Karpas-422 (cell line): Measurements from ENCODE around the gene HES4. TPM values are rescaled to one million over a fixed set of nuclear protein-coding genes. Genes with fewer than 3 reads are reported as not detected.

Experiments used
- DNase-seq: peaks from one replicate; pipeline ENCODE4 v3.0.0-alpha.2; 2015
- H2AFZ ChIP-seq: fragments of 200-600 bp; sonication (generic); 2 replicates; pipeline ENCODE4 v1.6.1; 2014; ENCODE audit warnings: antibody characterized with exemption, low read length, mixed read lengths
- H3K27ac ChIP-seq: fragments of 200-600 bp; sonication (generic); 2 replicates; pipeline ENCODE4 v1.5.1; 2014; ENCODE audit warnings: mild to moderate bottlenecking, low read length, moderate library complexity
- H3K27me3 ChIP-seq: fragments of 200-600 bp; sonication (generic); 2 replicates; pipeline ENCODE4 v1.6.1; 2014; ENCODE audit warnings: low read length, mixed read lengths
- H3K36me3 ChIP-seq: fragments of 200-600 bp; sonication (generic); 2 replicates; pipeline ENCODE4 v1.6.1; 2014; ENCODE audit warnings: low read length, mixed read lengths; ENCODE audit not compliant: insufficient read depth
- H3K4me1 ChIP-seq: fragments of 200-600 bp; sonication (generic); 2 replicates; pipeline ENCODE4 v1.6.1; 2014; ENCODE audit warnings: mild to moderate bottlenecking, low read length, mixed read lengths
- H3K4me2 ChIP-seq: fragments of 200-600 bp; sonication (generic); 2 replicates; pipeline ENCODE4 v1.6.1; 2014; ENCODE audit warnings: low read length, low read depth, mild to moderate bottlenecking; ENCODE audit not compliant: poor library complexity, severe bottlenecking
- H3K4me3 ChIP-seq: fragments of 200-600 bp; sonication (generic); 2 replicates; pipeline ENCODE4 v1.5.1; 2014; ENCODE audit warnings: mild to moderate bottlenecking, antibody characterized with exemption, low read length, mixed read lengths
- H3K79me2 ChIP-seq: fragments of 200-600 bp; sonication (generic); 2 replicates; pipeline ENCODE4 v1.6.1; 2014; ENCODE audit warnings: mild to moderate bottlenecking, low read length, mixed read lengths
- H3K9ac ChIP-seq: fragments of 200-600 bp; sonication (generic); 2 replicates; pipeline ENCODE4 v1.6.0; 2014; ENCODE audit warnings: low read length
- H3K9me2 ChIP-seq: fragments of 200-600 bp; sonication (generic), shearing (Covaris generic); replicated peaks from 2 replicates; pipeline ENCODE4 v1.6.0; 2014; ENCODE audit warnings: mild to moderate bottlenecking, low read length, moderate library complexity; ENCODE audit not compliant: insufficient read depth
- H3K9me3 ChIP-seq: fragments of 300-700, 200-600 bp; sonication (generic); 2 replicates; pipeline ENCODE4 v1.6.1; 2014; ENCODE audit warnings: low read length, mixed read lengths
- H4K20me1 ChIP-seq: fragments of 200-600 bp; sonication (generic); 2 replicates; pipeline ENCODE4 v1.6.1; 2014; ENCODE audit warnings: mild to moderate bottlenecking, antibody characterized with exemption, low read length, low read depth; ENCODE audit not compliant: insufficient read depth
- total RNA-seq: library from RNA; depleted of rRNA; stranded (reverse); fragments of >200 nt; shearing (Covaris generic); gene quantifications from 2 replicates; pipeline ENCODE4 v1.2.3, GENCODE V29; 2014; ENCODE audit warnings: low replicate concordance

HES4 gene
- total RNA-seq, 1 experiment from 2014 or later = not detected

DNA sequence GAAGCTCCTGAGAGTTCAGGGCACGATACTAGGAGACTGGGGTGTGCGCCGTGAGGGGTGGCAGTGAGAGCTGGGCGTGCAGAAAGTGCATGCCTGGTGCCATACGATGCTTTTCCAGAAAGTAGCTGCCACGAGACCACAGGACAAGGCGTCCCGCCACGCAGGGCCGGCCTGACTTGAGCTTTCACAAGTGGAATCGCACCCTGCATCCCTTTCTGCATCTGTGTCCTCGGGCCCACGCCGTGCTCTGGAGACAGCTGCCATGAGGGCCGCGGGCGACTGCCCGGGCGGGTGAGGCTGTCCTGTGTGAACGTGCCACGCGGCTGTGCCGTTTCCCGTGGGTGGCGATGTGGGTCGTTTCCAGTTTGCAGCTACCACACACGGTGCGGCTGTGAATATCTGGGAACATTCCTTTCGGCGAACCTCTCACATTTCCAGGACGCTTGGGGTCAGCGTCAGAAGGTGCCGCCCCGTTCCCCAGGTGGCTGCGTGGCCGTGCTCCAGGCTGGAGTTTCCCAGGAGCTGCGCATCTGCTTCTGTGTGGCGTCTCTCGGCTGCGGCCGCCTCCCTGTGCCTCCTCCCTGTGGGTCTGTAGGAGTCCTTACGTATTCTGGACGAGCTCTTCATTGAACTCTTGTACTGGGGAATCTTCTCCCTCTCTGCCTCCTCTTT, 17.0 kb downstream of the HES4 start:
- Histone ChIP-seq H3K9ac (no peak overlapping the region), H3K27me3 (no peaks in the 10 kb centered on the region), H3K36me3 (no peaks in the 10 kb centered on the region)

DNA sequence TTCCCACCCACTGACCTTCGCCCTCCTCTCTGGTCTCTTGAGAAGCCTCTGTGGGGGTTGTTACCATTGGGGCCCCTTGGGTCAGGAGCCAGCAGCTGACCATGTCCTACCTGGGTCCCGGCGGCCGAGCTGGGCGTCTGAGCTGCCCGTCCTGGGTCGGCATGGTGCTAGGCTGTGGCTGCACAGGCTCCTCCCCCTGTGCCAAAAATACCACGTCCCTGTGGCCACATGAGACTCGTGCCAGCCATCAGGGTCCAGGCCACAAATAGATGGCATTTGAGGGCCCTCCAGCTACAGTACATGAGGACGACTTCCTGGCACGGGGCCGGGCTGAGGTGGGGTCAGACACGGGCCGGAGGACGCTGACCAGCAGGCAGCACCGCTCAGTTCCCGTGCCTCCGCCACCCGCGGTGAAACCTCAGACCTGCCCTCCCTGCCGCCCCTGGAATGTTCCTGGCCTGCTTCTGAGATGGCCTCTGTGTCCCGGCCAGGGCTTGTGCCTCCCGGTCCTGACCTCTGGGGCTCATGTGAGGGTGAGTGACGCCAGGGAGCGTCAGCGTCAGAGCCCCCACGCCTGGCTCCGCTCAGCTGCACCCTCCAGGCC, 17.8 kb downstream of the HES4 start, which contains the start of gene PERM1:
Gene PERM1 (minus strand): TSS at position 139 of the 604 bp plus-strand sequence. CDS start 1,064 bp downstream, outside the sequence.
- Histone ChIP-seq H3K4me2 (no peak within 1 kb of the TSS), H3K4me1 (no peaks in the 10 kb centered on the region), H3K79me2 (no peaks in the 10 kb centered on the region), H3K4me3 (no peak within 1 kb of the TSS), H3K36me3 (no peaks in the 10 kb centered on the region), H3K27ac (no peak within 1 kb of the TSS), H3K27me3 (no peaks in the 10 kb centered on the region), H3K9me2 (no peaks in the 10 kb centered on the region), H2AFZ (no peak within 1 kb of the TSS), H4K20me1 (no peaks in the 10 kb centered on the region), H3K9ac (no peak within 1 kb of the TSS), H3K9me3 (no peaks in the 10 kb centered on the region)
- DNase-seq = no peak

More for the DNA sequence above, 17.0 kb downstream of the HES4 start:
- no peak overlapping the region for H3K4me3 ChIP-seq
- no peak overlapping the region for H2AFZ ChIP-seq
- H4K20me1 ChIP-seq = no peaks in the 10 kb centered on the region
- DNase-seq = no peak
- no peaks in the 10 kb centered on the region for H3K9me3 ChIP-seq
- H3K27ac ChIP-seq = no peak overlapping the region
- H3K4me1 ChIP-seq = no peaks in the 10 kb centered on the region
- H3K9me2 ChIP-seq = no peaks in the 10 kb centered on the region
- H3K79me2 ChIP-seq = no peaks in the 10 kb centered on the region
- H3K4me2 ChIP-seq = no peak overlapping the region

DNA sequence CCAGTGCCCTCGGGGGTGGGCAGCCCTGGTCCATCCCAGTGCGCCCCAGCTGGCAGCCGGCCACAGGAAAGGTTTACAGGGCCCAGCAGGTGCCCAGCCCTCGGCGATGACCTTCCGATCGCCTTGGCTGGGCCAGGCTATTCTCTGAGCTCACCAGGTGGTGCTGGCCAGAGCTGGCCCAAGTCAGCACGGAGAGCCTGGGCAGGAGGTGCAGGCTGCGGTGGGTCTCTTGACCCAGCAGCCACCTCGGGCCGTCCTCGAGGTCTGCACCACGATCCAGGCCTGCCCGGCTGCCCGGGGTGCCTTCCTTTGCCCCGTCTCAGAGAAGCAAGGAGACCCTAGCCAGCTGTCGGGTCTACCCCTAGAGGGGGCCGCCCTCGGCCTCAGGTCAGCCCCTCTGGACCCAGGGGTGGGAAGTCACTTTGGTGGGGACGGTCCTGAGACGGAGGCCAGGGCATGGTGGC, 18.4 kb downstream of the HES4 start:
- no peaks in the 10 kb centered on the region for H3K79me2 ChIP-seq
- no peaks in the 10 kb centered on the region for H3K9me2 ChIP-seq
- H3K9me3 ChIP-seq = no peaks in the 10 kb centered on the region
- no peak overlapping the region for H3K27ac ChIP-seq
- no peak overlapping the region for H3K4me2 ChIP-seq
- DNase-seq = no peak
- H3K27me3 ChIP-seq = no peaks in the 10 kb centered on the region
- H3K4me1 ChIP-seq = no peaks in the 10 kb centered on the region
- H3K9ac ChIP-seq = no peak overlapping the region
- no peaks in the 10 kb centered on the region for H3K36me3 ChIP-seq
- H4K20me1 ChIP-seq = no peaks in the 10 kb centered on the region
- no peak overlapping the region for H2AFZ ChIP-seq
- H3K4me3 ChIP-seq = no peak overlapping the region

DNA sequence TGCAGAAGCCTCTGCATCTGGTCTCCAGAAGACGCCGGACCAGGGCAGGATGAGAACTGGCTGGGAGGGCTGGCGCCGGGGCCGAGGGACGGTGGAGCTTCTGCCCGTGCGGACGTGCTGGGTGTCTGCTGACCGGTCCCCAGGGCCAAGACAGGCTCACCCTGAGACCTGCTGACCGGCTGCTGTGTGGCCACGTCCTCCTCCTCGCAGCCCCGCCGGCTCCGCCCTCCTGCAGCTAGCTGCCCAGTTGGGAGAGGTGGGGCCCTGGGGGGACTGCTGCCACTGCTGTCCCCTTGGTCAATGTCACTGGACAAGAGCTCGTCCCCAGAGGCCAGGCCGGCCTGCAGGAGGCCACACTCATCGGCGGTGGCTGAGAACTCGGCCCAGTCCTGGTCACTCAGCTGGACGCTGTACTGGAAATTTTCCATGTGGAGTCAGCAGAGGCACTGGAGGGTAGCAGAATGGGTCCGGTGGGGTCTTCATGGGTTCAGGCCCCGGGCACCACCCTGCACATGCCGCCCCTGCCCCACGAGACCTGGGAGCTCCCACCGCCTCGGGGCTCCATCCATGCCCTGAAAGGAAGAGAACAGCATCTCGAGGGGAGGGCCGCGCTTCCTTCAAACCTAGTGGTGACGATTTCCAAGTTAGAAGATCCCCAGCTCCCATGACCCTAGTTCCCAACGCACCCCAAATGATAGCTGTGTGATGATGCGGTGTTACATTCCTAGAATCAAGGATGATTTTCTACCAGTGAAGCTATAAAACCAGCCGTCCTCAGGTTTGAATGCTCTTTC, 19.1 kb downstream of the HES4 start:
- H3K9me2 ChIP-seq = no peaks in the 10 kb centered on the region
- H4K20me1 ChIP-seq = no peaks in the 10 kb centered on the region
- no peaks in the 10 kb centered on the region for H3K79me2 ChIP-seq
- H3K27me3 ChIP-seq = no peaks in the 10 kb centered on the region
- H3K4me2 ChIP-seq = no peak overlapping the region
- H3K36me3 ChIP-seq = no peaks in the 10 kb centered on the region
- no peak overlapping the region for H3K9ac ChIP-seq
- no peaks in the 10 kb centered on the region for H3K9me3 ChIP-seq
- H3K4me3 ChIP-seq = no peak overlapping the region
- no peak overlapping the region for H3K27ac ChIP-seq
- no peak for DNase-seq
- no peak overlapping the region for H2AFZ ChIP-seq
- peaks cover 5% of the 10 kb centered on the region for H3K4me1 ChIP-seq

DNA sequence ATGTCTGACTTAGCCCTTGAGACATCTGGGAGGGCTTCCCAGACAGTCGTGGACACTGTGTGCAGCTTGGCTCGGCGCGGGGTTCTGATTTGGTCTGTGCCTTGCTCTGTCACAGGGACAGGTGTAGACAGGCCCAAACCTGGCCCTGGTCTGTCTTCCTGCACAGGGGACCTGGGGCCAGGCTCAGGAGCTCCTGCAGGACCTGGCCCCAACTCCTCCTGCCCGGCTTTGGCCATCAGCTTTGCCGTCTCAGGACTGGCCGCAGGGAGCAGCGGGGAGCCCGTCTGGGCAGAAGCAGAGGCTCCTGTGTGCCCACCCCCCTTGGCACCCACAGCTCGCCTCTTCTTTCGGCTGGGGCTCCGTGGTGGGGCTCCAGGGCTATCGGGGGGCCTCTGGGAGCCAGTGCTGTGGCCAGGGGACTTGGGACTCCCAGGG, 19.7 kb downstream of the HES4 start:
- Histone ChIP-seq H3K9ac (no peak overlapping the region), H3K9me2 (no peaks in the 10 kb centered on the region), H3K9me3 (no peaks in the 10 kb centered on the region), H3K4me3 (no peak overlapping the region), H3K36me3 (no peaks in the 10 kb centered on the region), H4K20me1 (no peaks in the 10 kb centered on the region), H3K79me2 (no peaks in the 10 kb centered on the region), H3K4me2 (no peak overlapping the region), H3K4me1 (peaks cover 6% of the 10 kb centered on the region), H2AFZ (no peak overlapping the region), H3K27ac (no peak overlapping the region), H3K27me3 (no peaks in the 10 kb centered on the region)
- DNase-seq = no peak

DNA sequence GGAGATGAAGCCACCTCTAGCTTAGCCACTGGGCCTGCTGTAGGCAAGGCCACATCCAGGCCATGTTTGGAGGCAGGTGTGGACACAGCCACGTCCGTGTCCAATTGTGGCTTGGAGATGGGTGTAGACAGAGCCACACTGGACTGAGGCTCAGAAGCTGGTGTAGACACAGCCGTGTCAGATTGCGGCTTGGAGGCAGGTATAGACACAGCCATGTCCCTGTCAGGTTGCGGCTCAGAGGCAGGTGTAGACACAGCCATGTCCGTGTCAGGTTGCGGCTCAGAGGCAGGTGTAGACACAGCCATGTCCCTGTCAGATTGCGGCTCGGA, 20.2 kb downstream of the HES4 start:
- DNase-seq = no peak
- no peak overlapping the region for H3K4me3 ChIP-seq
- H3K4me2 ChIP-seq = no peak overlapping the region

DNA sequence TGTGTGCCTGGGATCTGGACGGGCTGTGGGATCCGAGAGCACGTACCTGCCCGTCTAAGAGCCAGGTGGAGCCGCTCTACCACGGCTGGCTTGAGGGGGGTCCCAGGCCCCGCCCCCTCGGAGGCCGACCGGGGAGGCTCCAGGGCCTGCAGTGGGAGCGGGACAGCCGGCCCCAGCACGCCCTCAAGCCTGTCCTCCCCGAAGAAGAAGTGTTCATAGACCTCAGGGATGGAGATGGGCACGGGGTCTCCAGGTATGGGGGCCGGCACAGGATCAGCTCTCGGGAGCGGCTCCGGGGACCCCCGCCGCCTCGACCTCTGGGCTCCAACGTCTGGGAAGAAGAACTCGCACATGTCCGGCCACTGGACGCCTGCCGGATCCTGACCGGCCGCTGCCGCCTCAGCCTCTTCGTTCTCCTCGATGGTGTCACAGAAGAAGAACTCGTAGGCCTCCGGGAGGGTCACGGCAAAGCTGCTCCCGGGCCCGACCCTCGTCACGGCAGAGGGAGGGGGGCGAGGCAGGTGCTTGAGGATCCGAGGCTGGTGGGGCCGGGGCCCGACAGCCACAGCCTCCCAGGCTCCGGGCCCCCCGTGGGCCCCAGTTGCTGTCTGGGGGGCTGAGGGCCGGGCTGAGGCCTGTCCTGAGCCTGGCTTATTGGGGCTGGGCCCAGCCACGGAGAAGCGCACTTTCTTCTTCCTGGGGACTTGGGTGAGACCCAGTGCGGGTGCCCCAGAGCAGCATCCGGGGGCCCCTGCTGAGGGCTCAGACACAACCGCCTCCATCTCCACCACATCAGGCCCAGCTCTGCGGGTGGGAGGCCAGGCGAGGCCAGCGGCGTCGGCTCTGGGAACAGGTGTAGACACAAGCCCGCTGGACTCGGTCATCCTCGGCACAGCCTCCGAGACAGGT, 20.8 kb downstream of the HES4 start:
- no peak overlapping the region for H3K9ac ChIP-seq
- no peaks in the 10 kb centered on the region for H3K9me3 ChIP-seq

More for the DNA sequence above, 20.2 kb downstream of the HES4 start:
- H3K79me2 ChIP-seq = no peaks in the 10 kb centered on the region
- no peak overlapping the region for H3K27ac ChIP-seq
- no peak overlapping the region for H3K9ac ChIP-seq
- no peaks in the 10 kb centered on the region for H3K27me3 ChIP-seq
- no peak overlapping the region for H2AFZ ChIP-seq
- H3K4me1 ChIP-seq = peaks cover 6% of the 10 kb centered on the region
- no peaks in the 10 kb centered on the region for H4K20me1 ChIP-seq
- no peaks in the 10 kb centered on the region for H3K9me3 ChIP-seq
- H3K36me3 ChIP-seq = no peaks in the 10 kb centered on the region
- no peaks in the 10 kb centered on the region for H3K9me2 ChIP-seq

More for the DNA sequence above, 20.8 kb downstream of the HES4 start:
- H3K4me2 ChIP-seq = no peak overlapping the region
- no peak overlapping the region for H2AFZ ChIP-seq
- no peak overlapping the region for H3K4me3 ChIP-seq
- H3K27me3 ChIP-seq = no peaks in the 10 kb centered on the region
- H3K4me1 ChIP-seq = peaks cover 6% of the 10 kb centered on the region
- no peaks in the 10 kb centered on the region for H3K9me2 ChIP-seq
- no peaks in the 10 kb centered on the region for H3K79me2 ChIP-seq
- no peak overlapping the region for H3K27ac ChIP-seq
- no peaks in the 10 kb centered on the region for H3K36me3 ChIP-seq
- no peaks in the 10 kb centered on the region for H4K20me1 ChIP-seq
- no peak for DNase-seq
